HG03045 (cell line): ENCODE data around the gene LRRC34.
A peak's percentile ranks its signal among the peaks of the same experiment; 100 is the strongest.

Experiments used
- ATAC-seq: cut with Tn5 transposase; IDR thresholded peaks from one replicate; pipeline ENCODE4 v1.9.1; 2021; ENCODE audit warnings: mild to moderate bottlenecking, moderate library complexity; ENCODE audit not compliant: unreplicated experiment

LRRC34 gene, protein sequence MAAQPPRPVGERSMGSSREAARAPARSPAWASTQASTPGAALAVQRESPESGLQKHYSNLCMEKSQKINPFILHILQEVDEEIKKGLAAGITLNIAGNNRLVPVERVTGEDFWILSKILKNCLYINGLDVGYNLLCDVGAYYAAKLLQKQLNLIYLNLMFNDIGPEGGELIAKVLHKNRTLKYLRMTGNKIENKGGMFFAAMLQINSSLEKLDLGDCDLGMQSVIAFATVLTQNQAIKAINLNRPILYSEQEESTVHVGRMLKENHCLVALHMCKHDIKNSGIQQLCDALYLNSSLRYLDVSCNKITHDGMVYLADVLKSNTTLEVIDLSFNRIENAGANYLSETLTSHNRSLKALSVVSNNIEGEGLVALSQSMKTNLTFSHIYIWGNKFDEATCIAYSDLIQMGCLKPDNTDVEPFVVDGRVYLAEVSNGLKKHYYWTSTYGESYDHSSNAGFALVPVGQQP

DNA sequence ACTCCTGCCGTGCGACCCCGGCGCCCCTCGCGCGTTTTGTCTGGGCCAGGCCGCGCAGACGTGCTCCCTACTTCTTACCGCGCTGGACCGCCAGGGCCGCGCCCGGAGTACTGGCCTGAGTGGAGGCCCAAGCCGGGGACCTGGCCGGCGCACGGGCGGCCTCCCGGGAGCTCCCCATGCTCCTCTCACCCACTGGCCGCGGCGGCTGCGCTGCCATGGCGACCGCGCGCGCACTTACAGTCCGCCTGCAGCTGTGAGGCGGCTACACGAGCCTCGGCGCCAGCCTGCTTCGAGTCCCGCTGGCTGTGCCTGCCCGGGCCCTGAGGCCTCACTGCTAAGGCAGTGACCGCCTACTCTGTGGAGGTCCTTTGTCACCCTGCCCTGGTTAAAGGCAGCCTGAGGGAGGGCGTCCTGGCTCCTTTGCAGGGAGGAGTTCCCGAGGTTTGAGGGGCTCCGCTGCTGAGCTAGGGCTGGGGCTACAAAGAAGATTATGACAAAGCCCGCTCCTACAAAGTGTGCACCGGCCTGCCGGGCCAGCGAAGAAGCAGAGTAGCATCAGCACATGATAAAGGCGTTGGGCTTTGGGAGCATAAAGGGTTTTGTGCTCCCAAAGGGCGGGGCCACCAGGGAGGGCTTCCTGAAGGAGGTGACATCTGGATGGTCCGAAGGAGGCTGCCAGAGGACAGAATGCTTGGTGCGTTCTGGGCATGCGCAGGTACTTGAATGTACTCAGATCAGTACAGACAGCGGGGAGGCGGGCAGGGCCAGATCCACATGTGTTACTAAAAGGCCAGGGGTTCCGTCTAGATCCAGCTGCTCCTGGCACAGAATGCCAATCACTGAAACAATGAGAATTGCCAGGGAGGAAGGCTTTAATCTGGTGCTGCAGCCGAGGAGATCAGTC lies at the start of gene LRRC34, which contains the start of gene LRRIQ4:
LRRC34 (minus strand) TSS at position 573 of the 904 bp plus-strand sequence; CDS start at position 217, 356 bp downstream.
LRRIQ4 (plus strand) TSS at position 539 of the 904 bp plus-strand sequence. CDS start 9,052 bp downstream, outside the sequence.
- ATAC-seq: peak; percentile 71

DNA sequence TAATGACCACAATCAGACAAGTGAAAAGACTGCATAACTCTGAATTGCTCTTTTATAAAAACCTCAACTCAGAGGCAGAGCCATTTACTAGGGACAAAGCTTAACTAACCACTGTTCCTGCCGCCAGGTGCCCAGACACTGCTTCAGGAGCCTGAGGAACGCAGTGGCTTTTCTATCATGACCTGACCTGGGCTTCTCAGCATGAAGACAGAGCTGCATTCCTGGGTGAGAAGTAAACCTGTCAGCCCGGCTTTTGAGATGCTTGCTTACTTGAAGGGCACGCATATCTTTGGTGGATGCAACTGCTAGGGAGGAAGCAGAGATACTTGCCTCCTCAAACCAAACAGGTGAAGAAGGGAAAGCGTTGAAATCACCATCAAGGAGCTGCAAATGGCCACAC lies 49.2 kb upstream of the LRRC34 start:
- ATAC-seq: no peak

DNA sequence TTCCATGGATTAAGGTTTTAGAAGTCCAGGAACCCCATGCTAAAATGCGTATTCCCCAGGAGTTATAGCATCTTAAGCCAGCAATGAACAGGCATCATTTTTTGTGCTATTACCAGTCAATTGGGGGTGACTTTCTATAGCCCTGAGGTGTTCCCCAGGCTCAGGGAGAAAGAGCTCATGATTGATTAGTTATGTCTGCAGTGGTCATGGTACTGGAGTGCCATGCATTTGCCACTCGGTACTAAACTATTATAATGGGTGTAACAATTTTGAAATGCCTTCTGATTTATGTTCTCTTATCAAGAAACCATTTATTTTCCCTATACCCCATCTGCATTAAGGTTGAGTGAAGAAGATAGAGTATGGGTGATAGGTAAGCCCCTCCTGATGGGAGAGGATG lies 45.1 kb upstream of the LRRC34 start:
- no peak for ATAC-seq

DNA sequence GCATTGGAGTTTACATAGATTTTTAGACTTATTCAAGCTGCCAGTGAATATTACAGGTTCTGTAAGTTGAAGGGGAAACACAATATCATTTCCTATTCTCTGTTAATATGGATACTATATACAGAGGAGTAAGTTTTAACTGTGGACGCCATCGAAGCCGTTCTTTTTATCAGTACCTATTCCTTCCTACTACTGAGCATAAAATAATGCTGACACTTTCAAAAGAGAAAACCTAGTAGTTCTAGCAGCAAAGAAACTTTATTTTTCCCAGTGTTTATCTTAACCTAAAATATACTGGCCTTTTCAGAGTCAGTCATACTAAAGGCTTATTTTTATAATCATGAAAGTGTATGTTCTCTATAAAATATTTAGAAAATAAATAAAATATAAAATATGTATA lies 42.8 kb upstream of the LRRC34 start:
- no peak for ATAC-seq

DNA sequence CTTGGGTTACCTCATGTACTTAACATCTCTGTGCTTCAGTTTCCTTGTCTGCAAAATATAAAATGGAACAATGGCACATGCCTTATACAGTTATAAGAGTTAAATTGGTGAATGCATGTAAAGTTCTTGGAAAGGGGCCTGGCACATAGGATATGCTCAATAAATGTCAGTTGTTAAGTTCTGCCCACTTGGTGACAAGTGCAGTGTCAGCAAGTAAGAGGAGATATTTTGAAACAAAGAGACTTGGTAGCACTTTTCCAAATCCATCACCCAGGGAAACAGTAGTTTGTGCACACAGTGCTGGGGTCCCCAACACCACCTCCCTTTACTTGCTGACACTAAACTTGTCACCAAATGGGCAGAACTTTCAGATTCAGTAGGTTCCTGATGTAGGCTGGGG lies 37.9 kb upstream of the LRRC34 start:
- ATAC-seq: no peak

DNA sequence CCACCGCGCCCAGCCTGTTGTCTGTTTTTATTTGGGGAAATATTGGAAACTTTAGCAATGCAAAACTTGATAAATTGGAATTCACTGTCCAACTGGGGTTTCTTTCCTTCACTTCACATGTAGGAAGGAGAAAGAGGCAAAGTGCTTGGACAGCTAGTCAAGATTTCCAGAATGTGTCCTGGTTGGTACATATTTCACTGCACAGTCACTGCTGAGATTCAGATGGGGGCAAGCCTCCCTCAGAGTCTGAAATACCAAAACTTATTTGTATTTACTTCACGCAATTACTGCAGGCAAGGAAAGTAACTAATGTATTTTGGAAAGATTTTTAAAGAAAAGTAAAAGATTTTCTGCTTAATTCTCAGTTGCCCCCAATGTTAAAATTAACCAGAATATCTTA lies 36.0 kb upstream of the LRRC34 start:
- ATAC-seq: no peak

DNA sequence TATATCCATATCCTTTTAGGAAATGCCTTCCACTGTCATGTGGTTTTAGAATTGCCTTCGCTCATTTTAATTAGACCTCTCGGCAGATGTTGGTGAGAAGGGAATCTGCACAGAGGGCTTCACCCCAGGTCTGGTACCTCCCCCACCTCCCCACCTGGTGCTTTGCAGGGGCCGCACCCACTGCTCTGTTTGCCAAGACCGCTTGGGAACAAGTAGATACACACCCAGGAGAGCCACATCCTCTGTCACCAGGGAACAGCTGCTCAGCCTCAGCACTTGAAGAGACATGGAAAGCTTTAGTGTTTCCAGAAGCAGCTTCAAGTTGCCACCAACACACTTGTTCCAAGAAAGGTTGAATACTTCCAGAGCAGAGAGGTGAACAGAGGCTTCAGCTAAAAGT lies 35.2 kb upstream of the LRRC34 start:
- ATAC-seq: no peak

DNA sequence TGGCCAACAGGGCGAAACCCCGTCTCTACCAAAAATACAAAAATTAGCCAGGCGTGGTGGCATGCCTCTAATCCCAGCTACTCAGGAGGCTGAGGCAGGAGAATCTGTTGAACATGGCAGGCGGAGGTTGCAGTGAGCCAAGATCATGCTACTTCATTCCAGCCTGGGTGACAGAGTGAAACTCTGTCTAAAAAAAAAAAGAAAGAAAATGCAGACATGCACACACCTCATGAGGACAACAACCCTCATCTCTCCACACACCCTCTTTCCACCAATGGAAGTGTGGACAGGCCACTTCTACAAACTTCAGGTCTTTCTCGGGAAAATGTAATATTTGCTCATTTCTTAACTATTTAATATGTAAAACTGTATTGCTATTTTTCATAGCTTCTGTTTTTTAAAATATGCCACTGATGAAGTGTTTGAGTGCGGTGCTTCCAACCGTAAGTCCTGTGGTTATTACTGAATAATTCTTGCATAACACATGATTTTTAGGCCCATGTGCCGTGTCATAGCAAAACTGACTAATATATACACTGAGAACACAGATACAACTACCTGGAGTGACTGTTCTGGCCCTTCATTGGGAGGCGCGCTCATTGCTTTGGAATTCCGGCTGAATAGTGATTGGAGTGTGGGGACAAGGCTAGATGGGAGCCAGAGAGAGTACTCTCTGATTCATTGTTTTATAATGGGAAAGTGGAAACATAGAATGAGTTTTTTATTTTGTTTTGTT lies 33.9 kb upstream of the LRRC34 start:
- ATAC-seq: peak; percentile 94

DNA sequence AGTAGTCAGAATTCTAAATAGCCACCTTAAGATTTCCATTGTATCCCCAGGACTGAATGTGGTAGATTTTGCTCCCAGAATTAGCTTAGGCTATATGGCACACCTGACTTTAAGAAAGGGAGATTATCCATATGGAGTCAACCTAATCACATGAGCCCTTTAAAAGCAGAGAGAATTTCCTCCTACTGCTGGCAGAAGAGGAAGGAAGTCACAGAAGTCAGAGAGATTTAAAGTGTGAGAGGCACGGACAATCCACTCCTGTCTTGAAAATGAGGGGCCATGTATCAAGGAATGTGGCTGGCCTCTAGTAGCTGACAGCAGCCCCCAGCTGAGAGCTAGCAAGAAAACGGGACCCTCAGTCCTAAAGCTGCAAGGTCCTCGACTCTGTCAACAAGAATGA lies 30.3 kb upstream of the LRRC34 start:
- no peak for ATAC-seq

DNA sequence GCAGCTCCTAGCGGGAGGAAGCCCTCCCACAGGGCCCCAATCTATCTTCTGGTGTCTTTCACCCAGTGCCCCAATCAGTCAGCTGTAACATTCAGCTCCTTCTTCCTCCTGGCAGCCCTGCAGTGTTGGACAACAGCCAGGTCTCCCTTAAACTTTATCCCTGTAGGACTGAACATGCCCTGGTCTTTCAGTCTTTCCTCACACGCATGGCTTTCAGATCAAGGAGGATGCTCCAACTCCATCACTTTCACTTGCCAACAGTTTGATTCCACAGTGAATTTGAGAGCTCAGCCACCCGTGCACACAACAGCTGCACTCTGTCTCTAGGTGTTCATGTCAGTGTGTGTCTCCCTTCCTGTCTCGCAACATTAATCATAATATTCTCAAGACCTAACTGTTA lies 28.5 kb upstream of the LRRC34 start:
- ATAC-seq: no peak

DNA sequence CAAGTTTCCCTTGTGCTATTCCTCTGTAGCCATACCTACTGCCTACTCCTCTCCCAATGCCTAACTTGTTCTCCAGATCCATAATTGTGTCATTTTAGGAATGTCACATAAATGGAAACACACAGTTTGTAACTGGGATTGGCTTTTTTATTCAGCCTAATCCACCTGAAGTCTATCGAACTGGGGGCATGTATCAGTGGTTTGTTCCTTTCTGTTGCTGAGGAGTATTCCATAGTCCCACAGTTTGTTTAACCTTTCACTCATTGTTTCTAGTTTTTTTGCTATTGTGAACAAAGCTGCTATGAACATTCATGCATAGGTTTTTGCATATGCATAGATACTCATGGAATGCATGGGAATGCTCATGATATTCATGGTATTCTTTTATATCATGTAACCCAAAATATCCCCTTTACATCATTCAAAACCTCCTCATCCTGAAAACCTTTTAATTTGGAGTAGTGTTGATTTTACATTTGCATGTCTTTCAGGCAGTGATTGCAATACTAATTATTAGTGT lies 25.9 kb upstream of the LRRC34 start:
- no peak for ATAC-seq

DNA sequence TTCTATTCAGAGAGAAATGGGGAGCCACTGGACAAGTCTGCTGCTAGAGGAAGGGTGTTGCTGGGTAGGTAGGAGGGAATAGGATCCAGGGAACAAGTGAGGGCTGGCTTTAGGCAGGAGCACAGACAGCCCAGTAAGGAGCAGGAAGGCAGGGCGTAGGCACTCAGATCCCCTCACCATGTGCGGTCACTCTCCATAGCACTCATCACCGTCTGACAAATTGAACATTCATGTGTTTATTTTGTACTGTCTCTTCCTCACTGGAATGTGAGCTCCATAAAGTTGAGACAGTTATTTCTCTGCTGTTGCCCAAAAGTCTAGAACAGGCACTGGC lies 24.2 kb upstream of the LRRC34 start:
- no peak for ATAC-seq

DNA sequence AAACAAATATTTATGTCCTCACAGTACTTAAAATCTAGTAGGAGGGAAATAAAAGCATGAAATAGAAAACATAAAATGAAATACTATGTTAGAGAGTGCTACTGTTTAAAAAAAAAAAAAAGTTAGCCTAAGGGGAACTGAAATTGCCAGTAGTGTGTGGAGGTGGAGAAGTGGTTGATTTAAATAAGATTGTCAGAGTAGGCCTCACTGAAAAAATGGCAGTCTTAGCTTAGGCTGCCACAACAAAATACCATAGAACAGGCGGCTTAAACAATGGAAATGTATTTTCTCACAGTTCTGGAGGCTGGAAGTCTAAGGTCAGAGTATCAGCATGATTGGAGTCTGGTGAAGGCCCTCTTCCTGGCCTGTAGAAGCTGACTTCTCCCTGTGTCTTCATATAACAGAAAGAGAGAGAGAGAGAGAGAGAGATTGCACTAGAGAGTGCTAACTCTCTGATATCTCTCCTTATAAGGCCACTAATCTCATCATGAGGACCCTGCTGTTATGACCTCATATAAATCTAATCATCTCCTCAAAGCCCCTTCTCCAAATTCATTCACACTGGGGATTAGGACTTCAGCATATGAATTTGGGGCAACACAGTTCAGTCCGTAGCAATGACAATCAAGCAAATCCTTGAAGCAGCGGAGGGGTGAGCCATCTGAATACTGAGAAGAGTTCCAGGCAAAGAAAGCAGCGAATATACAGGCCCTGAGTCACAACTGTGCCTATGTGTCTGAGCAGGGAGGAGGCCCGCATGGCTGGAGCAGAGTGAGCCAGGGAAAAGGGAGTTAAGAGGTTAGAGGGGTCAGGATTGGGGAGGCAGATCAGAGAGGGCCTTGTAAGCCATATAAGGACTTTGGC lies 23.6 kb upstream of the LRRC34 start:
- peak; percentile 87 for ATAC-seq

DNA sequence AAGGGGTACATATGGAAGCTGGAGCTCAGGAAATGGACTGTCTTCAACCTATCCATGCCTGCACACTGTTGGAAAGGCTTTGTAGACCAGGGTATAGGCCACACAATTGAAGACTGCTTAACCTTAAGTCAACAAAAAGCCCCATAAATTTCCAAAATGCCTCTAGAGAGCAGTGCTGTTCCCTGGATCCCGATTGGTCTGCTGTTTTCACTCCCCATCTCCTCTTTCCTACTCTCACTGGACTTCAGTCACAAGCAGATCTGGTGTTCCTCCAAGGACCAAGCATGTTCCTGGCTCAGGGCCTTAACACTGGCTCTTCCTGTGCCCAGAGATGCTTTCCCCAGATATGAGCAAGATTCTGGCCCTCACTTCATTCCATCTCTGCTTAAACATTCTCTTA lies 22.8 kb upstream of the LRRC34 start:
- no peak for ATAC-seq

DNA sequence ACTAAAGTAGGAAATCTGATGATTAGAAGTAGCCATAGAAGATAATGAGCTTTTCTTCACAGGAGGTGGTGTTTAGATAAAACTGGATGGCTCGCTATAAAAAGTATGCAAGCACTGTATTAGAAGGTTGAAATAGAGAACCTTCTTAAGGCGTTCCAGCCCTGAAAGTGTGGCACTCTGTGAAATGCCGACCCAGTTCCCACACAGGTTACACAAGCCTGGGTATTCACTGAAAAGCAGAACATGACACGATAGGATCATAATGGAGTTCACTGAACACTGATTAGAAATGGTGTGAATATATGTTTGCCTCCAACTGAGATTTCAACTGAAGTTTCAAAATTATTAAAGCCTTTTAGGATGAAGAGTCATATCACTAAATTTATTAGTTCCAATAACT lies 15.0 kb upstream of the LRRC34 start:
- ATAC-seq: no peak

DNA sequence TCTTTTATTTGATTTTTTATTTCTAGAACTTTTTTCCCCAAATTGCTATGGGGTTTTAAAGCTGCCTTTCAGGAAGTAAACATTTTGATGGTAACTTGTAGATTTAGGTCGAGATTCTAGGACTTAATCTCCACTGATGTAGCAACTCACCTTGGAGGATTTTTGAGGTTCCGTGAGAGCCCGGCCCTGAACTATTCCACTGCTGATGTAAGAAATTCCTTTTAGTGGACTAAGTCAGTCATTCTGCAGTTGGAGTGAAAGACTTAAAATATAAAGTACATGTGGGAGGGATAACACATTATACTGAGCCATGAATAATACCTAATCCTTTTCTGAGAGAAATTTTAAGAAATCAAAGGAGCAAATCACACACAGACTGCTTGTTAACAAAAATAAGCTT lies 12.6 kb upstream of the LRRC34 start:
- no peak for ATAC-seq

DNA sequence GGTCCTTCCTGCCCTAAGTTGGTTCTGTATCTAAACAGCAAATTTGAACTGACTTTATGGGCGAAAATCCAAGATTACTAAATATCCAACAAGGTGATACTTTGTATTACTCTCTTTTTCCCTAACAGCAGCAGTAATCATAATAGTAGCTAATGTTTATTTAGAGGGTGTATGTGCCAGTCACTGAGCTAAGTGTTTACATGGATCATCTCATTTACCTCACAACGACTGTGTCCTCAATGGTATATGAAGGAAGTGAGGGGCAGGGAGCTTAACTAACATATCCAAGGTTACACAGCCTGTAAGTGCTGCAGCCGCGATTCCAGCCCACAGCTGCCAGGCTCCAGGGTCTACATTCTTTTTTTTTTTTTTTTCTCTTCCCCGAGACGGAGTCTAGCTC lies 10.3 kb upstream of the LRRC34 start:
- no peak for ATAC-seq

DNA sequence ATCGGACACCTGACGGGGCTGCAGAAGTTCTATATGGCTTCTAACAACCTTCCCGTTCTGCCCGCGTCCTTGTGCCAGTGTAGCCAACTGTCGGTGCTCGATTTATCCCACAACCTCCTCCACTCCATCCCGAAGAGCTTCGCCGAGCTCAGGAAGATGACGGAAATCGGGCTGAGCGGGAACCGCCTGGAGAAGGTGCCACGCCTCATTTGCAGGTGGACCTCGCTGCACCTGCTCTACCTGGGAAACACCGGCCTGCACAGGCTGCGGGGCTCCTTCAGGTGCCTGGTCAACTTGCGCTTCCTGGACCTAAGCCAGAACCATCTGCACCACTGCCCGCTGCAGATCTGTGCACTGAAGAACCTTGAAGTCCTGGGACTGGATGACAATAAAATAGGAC lies 9.8 kb upstream of the LRRC34 start:
- ATAC-seq: no peak

DNA sequence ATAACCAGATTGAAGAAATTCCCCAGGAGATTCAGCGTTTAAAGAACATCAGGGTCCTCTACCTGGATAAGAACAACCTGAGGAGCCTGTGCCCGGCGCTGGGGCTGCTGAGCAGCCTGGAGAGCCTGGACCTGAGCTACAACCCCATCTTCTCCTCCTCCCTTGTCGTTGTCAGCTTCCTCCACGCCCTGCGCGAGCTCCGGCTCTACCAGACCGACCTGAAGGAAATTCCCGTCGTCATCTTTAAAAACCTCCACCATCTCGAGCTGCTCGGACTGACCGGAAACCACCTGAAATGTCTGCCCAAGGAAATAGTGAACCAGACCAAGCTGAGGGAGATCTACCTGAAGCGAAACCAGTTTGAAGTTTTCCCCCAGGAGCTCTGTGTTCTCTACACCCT lies 9.4 kb upstream of the LRRC34 start:
- no peak for ATAC-seq

DNA sequence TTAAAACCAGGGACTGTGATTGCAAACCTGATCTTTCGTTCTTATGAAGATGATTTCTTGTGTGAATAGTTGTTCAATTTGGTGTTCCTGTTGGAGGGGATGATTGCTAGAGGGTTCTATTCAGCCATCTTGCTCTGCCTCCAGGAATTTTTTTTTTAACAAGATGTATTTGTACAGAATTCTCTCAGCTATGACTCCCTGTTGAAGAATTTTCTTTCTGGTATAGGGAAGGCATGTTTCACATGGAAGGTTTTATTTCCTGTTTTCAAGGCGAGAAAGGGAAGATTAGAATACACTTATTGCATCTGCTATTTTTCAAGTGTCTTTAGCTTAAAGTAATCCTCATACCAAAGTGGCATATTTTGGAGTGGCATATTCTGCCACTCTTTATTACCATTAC lies 5.6 kb upstream of the LRRC34 start:
- ATAC-seq: no peak
